K562 (cell line): ENCODE data around the gene STK11. TPM values are rescaled to one million over a fixed set of nuclear protein-coding genes. Genes with fewer than 3 reads are reported as not detected.
A peak's percentile ranks its signal among the peaks of the same experiment; 100 is the strongest.

Experiments used
- COPS2 ChIP-seq: fragments of 450-650 bp; conservative IDR thresholded peaks from 2 replicates; pipeline ENCODE4 v1.6.1; 2016; ENCODE audit warnings: mild to moderate bottlenecking, moderate library complexity
- E2F6 ChIP-seq, 2 experiments: IDR thresholded peaks; 2 replicates each; pipeline ENCODE4 v1.6.1; 2011; ENCODE audit warnings: borderline replicate concordance in 1 of 2, control low read depth in 1 of 2, low read depth in 1 of 2, low read length in 1 of 2, mild to moderate bottlenecking in 1 of 2, mixed read lengths in 1 of 2, moderate library complexity in 1 of 2; ENCODE audit not compliant: insufficient read depth in 1 of 2, insufficient read length in 1 of 2, poor library complexity in 1 of 2, severe bottlenecking in 1 of 2; ENCODE audit errors: extremely low read depth in 1 of 2
- E2F8 ChIP-seq: fragments of 450-650 bp; IDR thresholded peaks from 2 replicates; pipeline ENCODE4 v1.7.1; 2018; ENCODE audit warnings: mild to moderate bottlenecking, low read depth; ENCODE audit not compliant: partially characterized antibody
- FOS ChIP-seq: IDR thresholded peaks from 3 replicates; pipeline ENCODE4 v1.6.1; 2011; ENCODE audit not compliant: insufficient read length; ENCODE audit errors: extremely low read depth
- FOXJ3 ChIP-seq: sonication (generic); formaldehyde crosslinking; IDR thresholded peaks from 2 replicates; pipeline ENCODE4 v1.4.0; 2020; ENCODE audit warnings: mild to moderate bottlenecking, missing genetic modification reagents
- MAX ChIP-seq: sonication (generic); formaldehyde crosslinking; IDR thresholded peaks from 2 replicates; pipeline ENCODE4 v1.9.0; 2022; ENCODE audit warnings: mild to moderate bottlenecking, missing genetic modification reagents
- MCM7 ChIP-seq, 2 experiments: fragments of 450-650 bp; IDR thresholded peaks; 2 replicates each; pipeline ENCODE4 v1.6.1; 2016 to 2018
- NFE2 ChIP-seq: IDR thresholded peaks from 2 replicates; pipeline ENCODE4 v1.6.1; 2014; ENCODE audit warnings: antibody characterized with exemption, low read depth
- NUFIP1 ChIP-seq: fragments of 450-650 bp; IDR thresholded peaks from 2 replicates; pipeline ENCODE4 v1.6.1; 2018; ENCODE audit not compliant: partially characterized antibody
- RNF2 ChIP-seq: sonication (generic); IDR thresholded peaks from 2 replicates; pipeline ENCODE4 v1.6.1; 2016
- SAFB2 ChIP-seq: fragments of 200-400 bp; formaldehyde crosslinking; IDR thresholded peaks from 2 replicates; pipeline ENCODE4 v1.6.1; 2018; ENCODE audit warnings: borderline replicate concordance, low read length, low read depth, moderate library complexity; ENCODE audit not compliant: severe bottlenecking
- SIRT6 ChIP-seq: IDR thresholded peaks from one replicate; pipeline ENCODE4 v1.6.1; 2012; ENCODE audit warnings: low read depth, mild to moderate bottlenecking, control low read depth, inconsistent platforms, low read length, moderate library complexity
- THAP7 ChIP-seq: fragments of 250-450 bp; sonication (Bioruptor Pico); IDR thresholded peaks from 2 replicates; pipeline ENCODE4 v1.5.0; 2021
- ZEB2 ChIP-seq: fragments of 450-650 bp; IDR thresholded peaks from 2 replicates; pipeline ENCODE4 v1.6.1; 2016
- ZFPM2 ChIP-seq: fragments of 250-450 bp; sonication (Bioruptor Pico); IDR thresholded peaks from 2 replicates; pipeline ENCODE4 v1.5.1; 2022; ENCODE audit warnings: mild to moderate bottlenecking
- ZNF134 ChIP-seq: fragments of 250-450 bp; sonication (Bioruptor Pico); conservative IDR thresholded peaks from 2 replicates; pipeline ENCODE4 v1.4.0; 2020
- ZNF143 ChIP-seq: sonication (generic); formaldehyde crosslinking; IDR thresholded peaks from 2 replicates; pipeline ENCODE4 v1.9.0; 2022; ENCODE audit warnings: mild to moderate bottlenecking, missing genetic modification reagents
- ZNF518B ChIP-seq: fragments of 250-450 bp; sonication (Bioruptor Pico); IDR thresholded peaks from 2 replicates; pipeline ENCODE4 v1.5.0; 2021; ENCODE audit warnings: mild to moderate bottlenecking, moderate library complexity
- ZNF699 ChIP-seq: fragments of 250-450 bp; sonication (Bioruptor Pico); IDR thresholded peaks from 2 replicates; pipeline ENCODE4 v1.8.0; 2021; ENCODE audit warnings: mild to moderate bottlenecking, moderate library complexity; ENCODE audit not compliant: insufficient replicate concordance
- ZNF77 ChIP-seq: fragments of 250-450 bp; sonication (Bioruptor Pico); IDR thresholded peaks from 2 replicates; pipeline ENCODE4 v1.5.0; 2020
- polyA plus RNA-seq, 8 experiments: library from polyadenylated mRNA; depleted of rRNA in 4 of 8; stranded (reverse) in 5 of 8; unstranded in 3 of 8; fragments of >200 nt; fragmentation: Nextera tagmentation in 2 of 8; fragmentation: Illumina TruSeq in 1 of 8; extraction: Ambion mirVana in 2 of 8; extraction: Trizol in 1 of 8; gene quantifications; 2 replicates each; pipeline versions ENCODE4 v1.2.1 to v1.2.3, GENCODE V29; 2011 to 2014; ENCODE audit warnings: inconsistent platforms in 1 of 8, missing spikeins in 1 of 8
- total RNA-seq, 7 experiments: library from RNA; depleted of rRNA in 6 of 7; stranded (reverse); fragments of >200 nt in 6 of 7; fragmentation: Illumina TruSeq in 2 of 7; extraction: Trizol in 2 of 7; gene quantifications; 2 replicates each; pipeline versions ENCODE4 v1.2.1 to v1.2.3, GENCODE V29; 2011 to 2021; ENCODE audit warnings: low replicate concordance in 1 of 7

STK11 gene
- total and polyA plus RNA-seq, 9 of the 15 experiments (the other 6 are each of a cell fraction or from before 2014, with no cell fraction given) = 0.15 to 96.5 (median 31.7) TPM

- no peak for TF ChIP-seq E2F8
- TF ChIP-seq MAX (CRISPR knock-in tag) = peak; percentile 69
- no peak for TF ChIP-seq FOXJ3
- TF ChIP-seq NFE2 = no peak
- no peak for TF ChIP-seq SIRT6
- TF ChIP-seq ZFPM2 (CRISPR knock-in tag) = no peak
- no peak for TF ChIP-seq NUFIP1
- no peak for TF ChIP-seq ZNF699 (CRISPR knock-in tag)
- no peak for TF ChIP-seq THAP7 (CRISPR knock-in tag)
- no peak for TF ChIP-seq ZNF134 (CRISPR knock-in tag)
- no peak for TF ChIP-seq SAFB2
- no peak for TF ChIP-seq ZNF143
- TF ChIP-seq COPS2 = no peak
- no peak for TF ChIP-seq RNF2
- TF ChIP-seq ZNF77 (CRISPR knock-in tag) = no peak
- TF ChIP-seq ZNF518B (CRISPR knock-in tag) = no peak
- peak; percentile 94 for TF ChIP-seq FOS
- no peak for TF ChIP-seq MCM7 (IDR thresholded peaks at IDR 0.05)
- peak; percentile 89 to 92 for TF ChIP-seq E2F6 (IDR thresholded peaks at IDR 0.05; ENCODE audit: borderline replicate concordance in 1 of 2, extremely low read depth in 1 of 2, insufficient read depth in 1 of 2, insufficient read length in 1 of 2, low read depth in 1 of 2, low read length in 1 of 2, poor library complexity in 1 of 2, severe bottlenecking in 1 of 2)
- no peak for TF ChIP-seq ZEB2
Observed at GRCh38 chr19:1205114-1206099, at the start of gene STK11 (continued).
